HS-5 (cell line): ENCODE data around the gene PHKG2.
A peak's percentile ranks its signal among the peaks of the same experiment; 100 is the strongest.
"Not testable (repeated sequence)": the region's sequence is repeated elsewhere in the genome, so short reads cannot be mapped to it uniquely, and the experiment has no call there.

Experiments used
- DNase-seq: peaks from one replicate; pipeline ENCODE4 v3.0.0-alpha.2; 2012; ENCODE audit warnings: low read depth

PHKG2 gene

GRCh38 chr16:30747799-30748633 is at the start of gene PHKG2:
Gene PHKG2, plus strand, starts transcription at chr16:30748425. Its CDS starts 396 bp downstream, at chr16:30748821.
- DNase-seq = peak; percentile 93

DNA sequence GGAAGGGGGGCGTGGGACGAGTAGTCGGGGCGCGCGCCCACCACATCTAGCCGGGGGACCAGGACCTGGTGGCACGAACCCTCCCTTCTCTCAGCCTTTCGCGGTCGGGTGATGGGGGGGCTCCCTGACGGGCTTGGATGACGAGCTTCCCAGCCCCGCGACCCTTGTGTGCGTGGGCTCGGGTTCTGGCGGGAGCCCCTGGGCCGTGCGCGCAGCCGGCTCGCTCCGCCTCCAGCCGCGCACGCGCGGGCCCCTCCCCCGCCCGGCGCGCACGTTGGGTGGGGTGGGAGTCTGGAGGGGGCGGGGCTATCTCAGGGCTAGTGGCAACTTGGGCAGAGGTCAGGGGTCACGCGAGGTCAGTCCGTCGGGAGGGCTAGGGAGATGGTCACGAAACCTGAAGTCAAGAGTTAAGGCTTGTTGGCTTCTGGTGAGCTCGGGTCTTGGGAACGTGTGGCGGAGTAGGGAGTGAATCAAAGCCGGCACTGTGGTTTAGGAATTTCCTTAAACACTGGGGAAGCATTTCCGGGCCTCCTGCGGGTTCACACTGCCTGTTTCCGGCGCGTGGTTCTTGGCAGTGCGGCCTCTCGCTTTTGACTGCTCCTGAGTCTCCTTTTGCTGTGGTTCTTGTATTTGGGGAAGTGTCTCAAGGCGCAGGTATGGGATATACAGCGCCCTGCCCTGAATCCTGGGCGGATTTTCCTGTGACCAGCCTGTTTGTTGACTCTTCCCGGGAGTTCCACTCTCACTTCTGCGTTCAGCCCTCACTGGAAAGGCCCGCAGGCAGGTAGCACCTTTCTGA is 49.2 kb upstream of the PHKG2 start, which contains the start of gene SRCAP:
TSS of gene SRCAP (plus strand) at position 356 of the 799 bp plus-strand sequence. CDS start 1,654 bp downstream, outside the sequence.
- DNase-seq = peak; percentile 73

- DNase-seq = no peak
Measured at GRCh38 chr16:30699615-30700099, 48.6 kb upstream of the PHKG2 start.

GRCh38 chr16:30700491-30700890 is 47.7 kb upstream of the PHKG2 start:
- no peak for DNase-seq

- DNase-seq = no peak
Measured at GRCh38 chr16:30700971-30701370, 47.3 kb upstream of the PHKG2 start.

GRCh38 chr16:30703071-30703470 is 45.2 kb upstream of the PHKG2 start:
- not testable (repeated sequence) for DNase-seq

GRCh38 chr16:30703971-30704370 is 44.3 kb upstream of the PHKG2 start:
- DNase-seq = no peak

GRCh38 chr16:30706046-30706445 is 42.2 kb upstream of the PHKG2 start:
- DNase-seq = no peak

DNA sequence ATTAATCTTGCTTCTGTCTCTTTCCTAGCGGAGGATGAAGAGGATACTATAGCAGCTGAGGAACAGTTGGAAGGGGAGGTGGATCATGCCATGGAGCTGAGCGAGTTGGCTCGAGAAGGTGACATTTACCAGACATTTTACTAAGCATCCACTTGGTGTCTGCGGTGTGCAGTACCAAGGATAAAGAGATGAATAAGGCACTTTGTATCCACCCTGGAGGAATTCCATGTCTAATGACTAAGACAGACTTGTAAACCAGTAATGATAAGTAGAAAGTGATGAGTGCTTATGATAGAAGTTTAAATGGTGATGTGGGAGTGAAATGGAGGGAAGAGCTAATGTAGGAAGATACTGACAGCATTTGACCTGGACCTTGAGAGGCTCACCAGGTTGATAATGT is 37.3 kb upstream of the PHKG2 start:
- no peak for DNase-seq

GRCh38 chr16:30711712-30712111 is 36.5 kb upstream of the PHKG2 start:
- no peak for DNase-seq

DNA sequence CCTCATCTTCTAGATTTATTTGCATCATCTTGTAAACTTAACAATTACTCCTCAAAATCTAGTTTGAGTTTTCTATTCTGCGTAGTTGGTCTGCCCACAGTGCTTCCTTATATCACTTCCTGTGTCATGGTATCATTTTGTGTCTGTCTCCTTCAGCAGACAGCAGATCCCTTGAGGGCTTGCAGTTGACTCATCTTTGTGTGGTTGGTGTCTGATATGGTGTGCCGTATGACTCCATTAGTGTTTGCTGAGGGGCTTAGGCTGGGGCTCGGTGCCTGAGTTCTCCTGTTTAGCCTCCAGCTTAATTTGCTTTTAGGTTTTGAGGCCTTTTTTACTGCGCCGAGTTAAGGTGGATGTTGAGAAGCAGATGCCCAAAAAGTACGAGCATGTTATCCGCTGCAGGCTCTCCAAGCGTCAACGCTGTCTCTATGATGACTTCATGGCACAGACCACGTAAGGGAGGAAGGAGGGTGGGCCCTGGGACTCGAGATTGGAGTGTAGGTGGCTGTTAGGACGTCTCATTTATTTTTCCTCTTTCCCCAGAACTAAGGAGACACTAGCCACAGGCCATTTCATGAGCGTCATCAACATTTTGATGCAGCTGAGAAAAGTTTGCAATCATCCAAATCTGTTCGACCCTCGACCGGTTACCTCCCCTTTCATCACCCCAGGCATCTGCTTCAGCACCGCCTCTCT is 32.3 kb upstream of the PHKG2 start:
- no peak for DNase-seq

DNA sequence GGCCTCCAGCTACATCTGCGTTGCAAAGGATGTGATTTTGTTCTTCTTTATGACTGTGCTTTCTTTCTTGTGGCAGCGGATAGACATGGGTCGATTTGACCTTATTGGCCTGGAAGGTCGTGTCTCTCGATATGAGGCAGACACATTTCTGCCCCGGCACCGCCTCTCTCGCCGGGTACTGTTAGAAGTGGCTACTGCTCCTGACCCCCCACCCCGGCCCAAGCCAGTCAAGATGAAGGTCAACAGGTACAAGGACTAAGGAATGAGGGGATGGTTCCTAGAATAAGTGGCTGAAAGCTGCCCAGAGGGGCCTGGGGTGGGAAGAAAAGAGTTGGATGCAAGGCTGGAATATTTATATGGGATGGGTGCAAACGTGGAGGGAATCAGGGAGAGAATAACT is 28.1 kb upstream of the PHKG2 start:
- no peak for DNase-seq

DNA sequence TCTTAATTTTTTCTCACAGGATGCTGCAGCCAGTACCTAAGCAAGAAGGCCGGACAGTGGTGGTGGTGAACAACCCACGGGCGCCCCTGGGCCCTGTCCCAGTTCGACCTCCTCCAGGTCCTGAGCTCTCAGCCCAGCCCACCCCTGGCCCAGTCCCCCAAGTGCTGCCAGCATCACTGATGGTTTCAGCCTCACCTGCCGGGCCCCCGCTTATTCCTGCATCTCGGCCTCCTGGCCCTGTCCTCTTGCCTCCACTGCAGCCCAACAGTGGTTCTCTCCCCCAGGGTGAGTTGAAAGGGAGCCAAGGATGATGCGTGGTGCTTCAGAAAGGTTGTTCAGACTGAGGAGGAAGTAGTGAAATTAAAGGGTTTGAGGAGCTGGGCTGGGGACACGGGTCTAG is 27.5 kb upstream of the PHKG2 start:
- DNase-seq = no peak

DNA sequence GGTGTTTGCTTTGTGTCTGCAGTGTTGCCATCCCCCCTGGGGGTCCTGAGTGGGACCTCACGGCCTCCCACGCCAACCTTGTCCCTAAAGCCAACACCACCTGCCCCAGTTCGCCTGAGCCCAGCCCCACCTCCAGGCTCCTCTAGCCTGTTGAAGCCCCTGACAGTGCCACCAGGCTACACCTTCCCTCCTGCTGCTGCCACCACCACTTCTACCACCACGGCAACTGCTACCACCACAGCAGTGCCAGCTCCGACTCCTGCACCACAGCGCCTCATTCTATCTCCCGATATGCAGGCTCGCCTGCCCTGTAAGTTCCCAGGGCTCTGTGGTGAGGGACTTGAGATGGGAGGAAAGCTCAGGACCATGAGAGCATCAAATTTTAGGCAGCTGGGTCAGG is 27.1 kb upstream of the PHKG2 start:
- no peak for DNase-seq

GRCh38 chr16:30721606-30722005 is 26.6 kb upstream of the PHKG2 start:
- peak; percentile 73 for DNase-seq

- no peak for DNase-seq
Measured at GRCh38 chr16:30722443-30722842, 25.8 kb upstream of the PHKG2 start.

GRCh38 chr16:30722916-30723315 is 25.3 kb upstream of the PHKG2 start:
- DNase-seq = no peak

DNA sequence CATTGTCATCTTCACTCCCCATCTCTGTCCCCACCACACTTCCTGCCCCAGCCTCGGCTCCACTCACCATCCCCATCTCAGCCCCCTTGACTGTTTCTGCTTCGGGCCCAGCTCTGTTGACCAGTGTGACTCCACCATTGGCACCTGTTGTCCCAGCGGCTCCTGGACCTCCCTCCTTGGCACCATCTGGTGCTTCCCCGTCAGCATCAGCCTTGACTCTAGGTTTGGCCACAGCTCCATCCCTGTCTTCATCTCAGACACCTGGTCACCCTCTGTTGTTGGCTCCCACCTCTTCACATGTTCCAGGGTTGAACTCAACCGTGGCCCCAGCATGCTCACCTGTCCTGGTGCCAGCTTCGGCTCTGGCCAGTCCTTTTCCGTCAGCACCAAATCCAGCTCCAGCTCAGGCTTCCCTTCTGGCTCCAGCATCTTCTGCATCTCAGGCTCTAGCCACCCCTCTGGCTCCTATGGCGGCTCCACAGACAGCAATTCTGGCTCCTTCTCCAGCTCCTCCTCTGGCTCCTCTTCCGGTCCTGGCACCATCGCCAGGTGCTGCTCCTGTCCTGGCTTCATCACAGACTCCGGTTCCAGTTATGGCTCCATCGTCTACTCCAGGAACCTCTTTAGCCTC is 24.4 kb upstream of the PHKG2 start:
- DNase-seq = no peak

- no peak for DNase-seq
Measured at GRCh38 chr16:30724641-30725417, 23.4 kb upstream of the PHKG2 start.

GRCh38 chr16:30725418-30725792 is 22.8 kb upstream of the PHKG2 start:
- DNase-seq = no peak

DNA sequence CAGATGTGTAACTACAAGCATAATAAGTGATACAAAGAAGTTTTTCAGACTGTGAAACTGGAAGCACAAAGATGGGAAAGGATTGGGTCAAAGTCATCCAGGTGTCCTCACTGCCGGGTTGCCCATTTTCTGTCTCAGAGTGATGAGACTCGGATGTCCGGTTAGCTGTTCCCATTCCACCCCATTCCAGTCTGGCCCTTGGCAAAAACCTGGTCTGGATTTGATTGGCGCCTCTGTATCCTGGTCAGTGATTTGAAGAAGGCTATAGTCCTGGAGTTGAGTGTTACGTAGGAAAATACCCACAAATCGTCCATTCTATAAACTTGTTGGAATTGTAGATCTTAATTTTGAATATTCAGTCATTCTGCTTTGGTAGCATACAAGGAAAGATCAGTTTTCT is 19.9 kb upstream of the PHKG2 start:
- no peak for DNase-seq
